ENCODE data around the gene PHETA1. TPM values are rescaled to one million over a fixed set of nuclear protein-coding genes. Genes with fewer than 3 reads are reported as not detected.

The PHETA1 gene
- total and polyA plus RNA-seq, 2 experiments from 2014 or later: 7.9 to 12.9 TPM

DNA sequence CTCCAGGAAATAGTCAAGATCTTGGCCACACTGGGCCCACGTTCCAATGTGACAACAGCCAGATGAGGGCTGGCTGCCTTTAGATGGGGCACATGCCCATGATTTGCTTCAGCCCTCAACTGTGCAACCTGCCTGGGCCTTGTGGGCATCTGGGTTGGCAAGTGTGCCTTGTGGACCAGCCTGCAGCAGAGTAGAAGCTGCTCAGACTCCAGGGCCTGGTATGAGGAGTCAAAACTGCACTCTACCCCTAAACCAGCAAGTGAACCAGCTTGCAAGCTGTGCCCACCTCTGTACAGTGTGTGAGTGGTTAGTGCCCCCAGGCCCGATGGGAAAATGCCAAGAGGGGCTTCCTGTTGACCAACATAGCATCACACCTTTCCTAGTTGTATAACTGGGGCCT lies 17.9 kb downstream of the PHETA1 start:
- 28 to 44% methylated on average over 2 of the region's 2 CpGs for WGBS, 2 experiments (ENCODE audit: low coverage in 1 of 2, low lambda C conversion rate in 2 of 2, missing lambda C conversion rate in 2 of 2)
- no peak overlapping the region for H3K4me3 ChIP-seq
- DNase-seq: no peak
- no peaks in the 10 kb centered on the region for H3K9me3 ChIP-seq (ENCODE audit: low read depth)
- H3K4me2 ChIP-seq (ENCODE audit: unreplicated experiment): no peak overlapping the region
- no peaks in the 10 kb centered on the region for H4K20me1 ChIP-seq (ENCODE audit: insufficient read depth)
- H3K79me2 ChIP-seq (ENCODE audit: insufficient read depth): no peaks in the 10 kb centered on the region
- H3K4me1 ChIP-seq (ENCODE audit: insufficient read depth): no peaks in the 10 kb centered on the region
- no peak overlapping the region for H3K27ac ChIP-seq
- H3K9me2 ChIP-seq (ENCODE audit: insufficient read depth): no peaks in the 10 kb centered on the region
- in situ Hi-C loops (cut with MboI): no loop called here
- no peaks in the 10 kb centered on the region for H3K27me3 ChIP-seq (replicated peaks; ENCODE audit: insufficient read depth)
- TF ChIP-seq EZH2 (IDR thresholded peaks at IDR 0.05; ENCODE audit: insufficient read depth, poor library complexity, severe bottlenecking) (no peak), EZH2phosphoT487 (IDR thresholded peaks at IDR 0.05; ENCODE audit: insufficient read depth, low read depth) (no peak)
- no peak overlapping the region for H2AFZ ChIP-seq
- H3F3A ChIP-seq (ENCODE audit: insufficient read depth): no peaks in the 10 kb centered on the region
- no peaks in the 10 kb centered on the region for H3K36me3 ChIP-seq (ENCODE audit: low read depth)
- H3K9ac ChIP-seq: no peak overlapping the region

GRCh38 chr12:111349748-111350520 lies 19.0 kb downstream of the PHETA1 start:
- in situ Hi-C loops (cut with MboI): no loop called here
- Histone ChIP-seq H3K9ac (no peak overlapping the region), H3K4me1 (ENCODE audit: insufficient read depth) (no peaks in the 10 kb centered on the region), H3K27me3 (replicated peaks; ENCODE audit: insufficient read depth) (no peaks in the 10 kb centered on the region), H3K4me3 (no peak overlapping the region), H4K20me1 (ENCODE audit: insufficient read depth) (no peaks in the 10 kb centered on the region), H3K9me3 (ENCODE audit: low read depth) (no peaks in the 10 kb centered on the region), H3K4me2 (ENCODE audit: unreplicated experiment) (no peak overlapping the region), H3K9me2 (ENCODE audit: insufficient read depth) (no peaks in the 10 kb centered on the region), H3F3A (ENCODE audit: insufficient read depth) (no peaks in the 10 kb centered on the region), H3K36me3 (ENCODE audit: low read depth) (no peaks in the 10 kb centered on the region), H3K27ac (no peak overlapping the region), H3K79me2 (ENCODE audit: insufficient read depth) (no peaks in the 10 kb centered on the region), H2AFZ (no peak overlapping the region)
- WGBS, 2 experiments (ENCODE audit: low coverage in 1 of 2, low lambda C conversion rate in 2 of 2, missing lambda C conversion rate in 2 of 2): 59 to 61% methylated on average over 17 of the region's 17 CpGs
- no peak for DNase-seq
- no peak for TF ChIP-seq EZH2 (IDR thresholded peaks at IDR 0.05; ENCODE audit: insufficient read depth, poor library complexity, severe bottlenecking)

DNA sequence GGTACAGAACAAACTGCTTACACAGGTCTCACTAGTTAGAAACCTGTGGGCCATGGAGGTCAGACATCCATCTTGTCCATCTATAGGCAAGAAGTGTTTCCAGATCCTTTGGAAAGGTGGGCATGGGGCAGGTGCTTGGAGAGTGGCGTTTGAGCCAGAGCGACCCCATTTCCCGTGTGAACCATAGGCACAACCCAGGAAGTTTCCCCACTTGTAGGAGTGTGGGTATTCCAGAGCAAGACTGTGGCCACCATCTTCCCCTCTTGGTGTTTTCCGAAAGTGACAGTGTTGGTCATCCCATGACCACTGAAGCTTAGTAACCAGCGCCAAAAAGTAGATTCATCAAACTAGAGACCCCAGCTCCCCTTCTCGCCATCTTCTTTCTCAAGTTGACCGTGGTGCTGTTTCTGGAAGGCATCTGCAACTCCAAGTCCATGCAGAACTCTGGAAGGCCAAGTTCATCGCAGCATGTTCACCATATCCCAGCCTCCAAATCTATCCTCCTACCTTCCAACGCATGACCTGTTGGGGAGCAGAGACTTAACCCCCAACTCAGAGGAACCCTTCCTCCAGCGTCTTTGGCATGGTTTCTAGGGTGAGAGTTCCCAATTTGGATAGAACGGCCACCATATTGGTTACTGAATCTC lies 19.7 kb downstream of the PHETA1 start:
- Histone ChIP-seq H3K4me1 (ENCODE audit: insufficient read depth) (no peaks in the 10 kb centered on the region), H3K27ac (no peak overlapping the region), H3K27me3 (replicated peaks; ENCODE audit: insufficient read depth) (no peaks in the 10 kb centered on the region), H3K4me2 (ENCODE audit: unreplicated experiment) (no peak overlapping the region), H3K36me3 (ENCODE audit: low read depth) (no peaks in the 10 kb centered on the region), H3K9me3 (ENCODE audit: low read depth) (no peaks in the 10 kb centered on the region), H3K9ac (no peak overlapping the region), H3K4me3 (no peak overlapping the region), H3F3A (ENCODE audit: insufficient read depth) (no peaks in the 10 kb centered on the region), H3K9me2 (ENCODE audit: insufficient read depth) (no peaks in the 10 kb centered on the region), H4K20me1 (ENCODE audit: insufficient read depth) (no peaks in the 10 kb centered on the region), H3K79me2 (ENCODE audit: insufficient read depth) (no peaks in the 10 kb centered on the region), H2AFZ (no peak overlapping the region)
- TF ChIP-seq EZH2 (IDR thresholded peaks at IDR 0.05; ENCODE audit: insufficient read depth, poor library complexity, severe bottlenecking) (no peak), EZH2phosphoT487 (IDR thresholded peaks at IDR 0.05; ENCODE audit: insufficient read depth, low read depth) (no peak)
- 49 to 51% methylated on average over 11 of the region's 11 CpGs for WGBS, 2 experiments (ENCODE audit: low coverage in 1 of 2, low lambda C conversion rate in 2 of 2, missing lambda C conversion rate in 2 of 2)
- DNase-seq: no peak
- in situ Hi-C loops (cut with MboI): no loop called here

GRCh38 chr12:111347891-111348644 lies 20.8 kb downstream of the PHETA1 start:
- H3K27ac ChIP-seq: no peak overlapping the region
- H2AFZ ChIP-seq: no peak overlapping the region
- H3K79me2 ChIP-seq (ENCODE audit: insufficient read depth): no peaks in the 10 kb centered on the region
- no peak overlapping the region for H3K4me3 ChIP-seq
- no peak overlapping the region for H3K4me2 ChIP-seq (ENCODE audit: unreplicated experiment)
- H3K27me3 ChIP-seq (replicated peaks; ENCODE audit: insufficient read depth): no peaks in the 10 kb centered on the region
- TF ChIP-seq EZH2phosphoT487 (IDR thresholded peaks at IDR 0.05; ENCODE audit: insufficient read depth, low read depth) (no peak), EZH2 (IDR thresholded peaks at IDR 0.05; ENCODE audit: insufficient read depth, poor library complexity, severe bottlenecking) (no peak)
- DNase-seq: no peak
- no peaks in the 10 kb centered on the region for H3K9me2 ChIP-seq (ENCODE audit: insufficient read depth)
- 78 to 79% methylated on average over 13 to 18 of the region's 18 CpGs for WGBS, 2 experiments (ENCODE audit: low coverage in 1 of 2, low lambda C conversion rate in 2 of 2, missing lambda C conversion rate in 2 of 2)
- no peaks in the 10 kb centered on the region for H3K36me3 ChIP-seq (ENCODE audit: low read depth)
- in situ Hi-C loops (cut with MboI): no loop called here
- H3K9me3 ChIP-seq (ENCODE audit: low read depth): no peaks in the 10 kb centered on the region
- H4K20me1 ChIP-seq (ENCODE audit: insufficient read depth): no peaks in the 10 kb centered on the region
- no peaks in the 10 kb centered on the region for H3K4me1 ChIP-seq (ENCODE audit: insufficient read depth)
- H3F3A ChIP-seq (ENCODE audit: insufficient read depth): no peaks in the 10 kb centered on the region
- no peak overlapping the region for H3K9ac ChIP-seq

Measured in GM23248 (cell line).